Skeletal muscle cell (primary cell): ENCODE measurements around the gene ELAVL4.

ENCODE experiments used
- DNase-seq: peaks from one replicate; pipeline ENCODE4 v3.0.0-alpha.2; 2010; ENCODE audit warnings: low read depth
- H3K4me3 ChIP-seq: 2 replicates; pipeline ENCODE4 v1.5.1; 2011; ENCODE audit warnings: low read depth, mild to moderate bottlenecking, control low read depth, low read length, moderate library complexity

The ELAVL4 gene

GRCh38 chr1:50108497-50109059 is at the start of gene ELAVL4:
ELAVL4 (plus strand) TSS chr1:50108920; CDS start chr1:50109190, 270 bp downstream.
- H3K4me3 ChIP-seq, result no peak within 1 kb of the TSS
- DNase-seq, result no peak

GRCh38 chr1:50060279-50060678 is 48.4 kb upstream of the ELAVL4 start:
- DNase-seq, result no peak
- H3K4me3 ChIP-seq, result no peak overlapping the region

- no peak for DNase-seq
- H3K4me3 ChIP-seq, result no peak overlapping the region
Observed at GRCh38 chr1:50066806-50067205, 41.9 kb upstream of the ELAVL4 start.

GRCh38 chr1:50074931-50075330 is 33.8 kb upstream of the ELAVL4 start:
- DNase-seq, result no peak
- no peak overlapping the region for H3K4me3 ChIP-seq

GRCh38 chr1:50077273-50077672 is 31.4 kb upstream of the ELAVL4 start:
- no peak overlapping the region for H3K4me3 ChIP-seq
- no peak for DNase-seq

GRCh38 chr1:50080904-50081586 is 27.7 kb upstream of the ELAVL4 start:
- DNase-seq, result no peak
- no peak overlapping the region for H3K4me3 ChIP-seq

- DNase-seq, result no peak
- no peak overlapping the region for H3K4me3 ChIP-seq
Observed at GRCh38 chr1:50084389-50084788, 24.3 kb upstream of the ELAVL4 start.

GRCh38 chr1:50091068-50091467 is 17.7 kb upstream of the ELAVL4 start:
- no peak for DNase-seq
- no peak overlapping the region for H3K4me3 ChIP-seq

- no peak for DNase-seq
- no peak overlapping the region for H3K4me3 ChIP-seq
Observed at GRCh38 chr1:50095716-50096115, 13.0 kb upstream of the ELAVL4 start.

- DNase-seq, result no peak
- no peak overlapping the region for H3K4me3 ChIP-seq
Observed at GRCh38 chr1:50097021-50097679, 11.6 kb upstream of the ELAVL4 start.

GRCh38 chr1:50097791-50098190 is 10.9 kb upstream of the ELAVL4 start:
- no peak overlapping the region for H3K4me3 ChIP-seq
- no peak for DNase-seq

GRCh38 chr1:50098591-50099021 is 10.1 kb upstream of the ELAVL4 start:
- no peak overlapping the region for H3K4me3 ChIP-seq
- no peak for DNase-seq

GRCh38 chr1:50099654-50100053 is 9.1 kb upstream of the ELAVL4 start:
- H3K4me3 ChIP-seq, result no peak overlapping the region
- no peak for DNase-seq

- no peak overlapping the region for H3K4me3 ChIP-seq
- DNase-seq, result no peak
Observed at GRCh38 chr1:50103615-50104081, 5.1 kb upstream of the ELAVL4 start.

- no peak overlapping the region for H3K4me3 ChIP-seq
- no peak for DNase-seq
Observed at GRCh38 chr1:50105433-50105832, 3.3 kb upstream of the ELAVL4 start.

- DNase-seq, result no peak
- H3K4me3 ChIP-seq, result no peak overlapping the region
Observed at GRCh38 chr1:50106095-50106761, 2.5 kb upstream of the ELAVL4 start.

- H3K4me3 ChIP-seq, result no peak overlapping the region
- DNase-seq, result no peak
Observed at GRCh38 chr1:50109116-50109515, 396 bp downstream of the ELAVL4 start.

- no peak overlapping the region for H3K4me3 ChIP-seq
Observed at GRCh38 chr1:50109647-50110075, 941 bp downstream of the ELAVL4 start.

GRCh38 chr1:50110151-50110550 is 1.4 kb downstream of the ELAVL4 start:
- no peak for DNase-seq

More at GRCh38 chr1:50109647-50110075, 941 bp downstream of the ELAVL4 start:
- no peak for DNase-seq

GRCh38 chr1:50110656-50111055 is 1.9 kb downstream of the ELAVL4 start:
- DNase-seq, result no peak
- no peak overlapping the region for H3K4me3 ChIP-seq

More at GRCh38 chr1:50110151-50110550, 1.4 kb downstream of the ELAVL4 start:
- H3K4me3 ChIP-seq, result no peak overlapping the region
